Suprapubic skin (tissue), 4 donors: ENCODE results near the gene ISM1. TPM values are rescaled to one million over a fixed set of nuclear protein-coding genes. Genes with fewer than 3 reads are reported as not detected.
A peak's percentile ranks its signal among the peaks of the same experiment; 100 is the strongest.

Source experiments
- DNase-seq, 2 donors: peaks; one replicate each; pipeline ENCODE4 v3.0.0-alpha.2; 2019; ENCODE audit warnings: low spot score in 2 of 2
- H3K27ac ChIP-seq: fragments of 200-600 bp; sonication (generic); one replicate; pipeline ENCODE4 v1.5.1; 2019
- H3K27me3 ChIP-seq: fragments of 200-600 bp; sonication (generic); one replicate; pipeline ENCODE4 v1.5.1; 2019
- H3K36me3 ChIP-seq: fragments of 200-600 bp; sonication (generic); one replicate; pipeline ENCODE4 v1.5.1; 2019
- H3K4me1 ChIP-seq: fragments of 200-600 bp; sonication (generic); one replicate; pipeline ENCODE4 v1.5.1; 2019
- H3K4me3 ChIP-seq: fragments of 200-600 bp; sonication (generic); one replicate; pipeline ENCODE4 v1.5.1; 2019; ENCODE audit warnings: mild to moderate bottlenecking
- H3K9me3 ChIP-seq: fragments of 200-600 bp; sonication (generic); one replicate; pipeline ENCODE4 v1.5.1; 2019
- CTCF ChIP-seq, 2 donors: fragments of 200-600 bp in 1 of 2; fragments of 450-650 bp in 1 of 2; sonication (generic) in 1 of 2; IDR thresholded peaks; one replicate each; pipeline ENCODE4 v1.5.1; 2016 to 2019; ENCODE audit warnings: antibody characterized with exemption in 2 of 2, mild to moderate bottlenecking in 1 of 2, moderate library complexity in 1 of 2
- EP300 ChIP-seq: sonication (generic); formaldehyde crosslinking; IDR thresholded peaks from one replicate; pipeline ENCODE4 v1.6.1; 2017; ENCODE audit warnings: antibody characterized with exemption
- POLR2A ChIP-seq, 2 donors: fragments of 450-650 bp; IDR thresholded peaks; one replicate each; pipeline ENCODE4 v1.6.1; 2017; ENCODE audit warnings: antibody characterized with exemption in 2 of 2, mild to moderate bottlenecking in 2 of 2, moderate library complexity in 2 of 2
- POLR2AphosphoS5 ChIP-seq, 3 donors: sonication (generic); formaldehyde crosslinking; IDR thresholded peaks; one replicate each; pipeline ENCODE4 v1.6.1; 2017; ENCODE audit warnings: antibody characterized with exemption in 3 of 3
- WGBS: methylation state at CpG from one replicate; pipeline ENCODE4 v1.1.5; 2018; 5-methylcytosine and 5-hydroxymethylcytosine counted together
- total RNA-seq, 4 donors: library from RNA; depleted of rRNA; stranded (reverse); fragments of >200 nt; gene quantifications; one replicate each; pipeline ENCODE4 v1.1.0, GENCODE V29; 2016

The ISM1 gene
- total RNA-seq, 4 donors from 2014 or later, result 9.0 to 21.8 (median 12.9) TPM

- H3K4me3 ChIP-seq, result no peak overlapping the region
- H3K4me1 ChIP-seq, result peaks cover 18% of the 10 kb centered on the region
- 39% methylated on average over 1 of the region's 1 CpG for WGBS
- H3K27me3 ChIP-seq, result peaks cover 24% of the 10 kb centered on the region
- no peaks in the 10 kb centered on the region for H3K36me3 ChIP-seq
- DNase-seq, result no peak
- H3K9me3 ChIP-seq, result no peaks in the 10 kb centered on the region
- TF ChIP-seq EP300 (no peak), CTCF (IDR thresholded peaks at IDR 0.05) (no peak), POLR2A (IDR thresholded peaks at IDR 0.05) (no peak), POLR2AphosphoS5 (IDR thresholded peaks at IDR 0.05) (no peak)
- H3K27ac ChIP-seq, result no peak overlapping the region
Observed at GRCh38 chr20:13216533-13216932, 4.5 kb upstream of the ISM1 start.

- 19% methylated on average over 38 of the region's 38 CpGs for WGBS
- H3K27ac ChIP-seq, result peak overlapping the region; percentile 87
- peak overlapping the region; percentile 81 for H3K4me3 ChIP-seq
- TF ChIP-seq EP300 (no peak), POLR2A (IDR thresholded peaks at IDR 0.05) (no peak)
- DNase-seq, result no peak
- peaks cover 28% of the 10 kb centered on the region for H3K4me1 ChIP-seq
- H3K36me3 ChIP-seq, result no peaks in the 10 kb centered on the region
- H3K27me3 ChIP-seq, result peaks cover 24% of the 10 kb centered on the region
- no peaks in the 10 kb centered on the region for H3K9me3 ChIP-seq
Observed at GRCh38 chr20:13219327-13220193, 1.5 kb upstream of the ISM1 start.

- H3K36me3 ChIP-seq, result no peaks in the 10 kb centered on the region
- WGBS, result 2% methylated on average over 15 of the region's 63 CpGs
- peak; percentile 88 to 95 for DNase-seq
- H3K4me3 ChIP-seq, result peak overlapping the region; percentile 81
- TF ChIP-seq CTCF (IDR thresholded peaks at IDR 0.05) (no peak), POLR2A (IDR thresholded peaks at IDR 0.05) (peak in 1 of 2 donors; percentile 69), POLR2AphosphoS5 (IDR thresholded peaks at IDR 0.05) (peak; percentile 25 to 67 (median 66)), EP300 (no peak)
- peak overlapping the region; percentile 87 for H3K27ac ChIP-seq
- peaks cover 28% of the 10 kb centered on the region for H3K4me1 ChIP-seq
- no peaks in the 10 kb centered on the region for H3K9me3 ChIP-seq
- peaks cover 24% of the 10 kb centered on the region for H3K27me3 ChIP-seq
Observed at GRCh38 chr20:13220194-13220903, 725 bp upstream of the ISM1 start.

- H3K27me3 ChIP-seq, result peaks cover 24% of the 10 kb centered on the region
- no peak for DNase-seq
- WGBS, result no CpG with 5 or more reads among the region's 56 CpGs
- no peaks in the 10 kb centered on the region for H3K36me3 ChIP-seq
- no peaks in the 10 kb centered on the region for H3K9me3 ChIP-seq
- H3K27ac ChIP-seq, result peak overlapping the region; percentile 87
- H3K4me1 ChIP-seq, result peaks cover 28% of the 10 kb centered on the region
- peak overlapping the region; percentile 81 for H3K4me3 ChIP-seq
- TF ChIP-seq POLR2A (IDR thresholded peaks at IDR 0.05) (peak in 1 of 2 donors; percentile 9), CTCF (IDR thresholded peaks at IDR 0.05) (no peak)
Observed at GRCh38 chr20:13221313-13221672, 219 bp downstream of the ISM1 start.

- Histone ChIP-seq H3K9me3 (no peaks in the 10 kb centered on the region), H3K27ac (peak overlapping the region; percentile 87), H3K4me3 (peak overlapping the region; percentile 81), H3K4me1 (peaks cover 28% of the 10 kb centered on the region), H3K27me3 (peaks cover 24% of the 10 kb centered on the region), H3K36me3 (no peaks in the 10 kb centered on the region)
- no peak for TF ChIP-seq POLR2AphosphoS5 (IDR thresholded peaks at IDR 0.05)
- no peak for TF ChIP-seq CTCF (IDR thresholded peaks at IDR 0.05)
- DNase-seq, result peak in 1 of 2 donors; percentile 71
- WGBS, result 7% methylated on average over 13 of the region's 59 CpGs
Observed at GRCh38 chr20:13221673-13222318, 722 bp downstream of the ISM1 start.
